ENCODE results near the gene SYK.

- TF ChIP-seq, protein P1, sequence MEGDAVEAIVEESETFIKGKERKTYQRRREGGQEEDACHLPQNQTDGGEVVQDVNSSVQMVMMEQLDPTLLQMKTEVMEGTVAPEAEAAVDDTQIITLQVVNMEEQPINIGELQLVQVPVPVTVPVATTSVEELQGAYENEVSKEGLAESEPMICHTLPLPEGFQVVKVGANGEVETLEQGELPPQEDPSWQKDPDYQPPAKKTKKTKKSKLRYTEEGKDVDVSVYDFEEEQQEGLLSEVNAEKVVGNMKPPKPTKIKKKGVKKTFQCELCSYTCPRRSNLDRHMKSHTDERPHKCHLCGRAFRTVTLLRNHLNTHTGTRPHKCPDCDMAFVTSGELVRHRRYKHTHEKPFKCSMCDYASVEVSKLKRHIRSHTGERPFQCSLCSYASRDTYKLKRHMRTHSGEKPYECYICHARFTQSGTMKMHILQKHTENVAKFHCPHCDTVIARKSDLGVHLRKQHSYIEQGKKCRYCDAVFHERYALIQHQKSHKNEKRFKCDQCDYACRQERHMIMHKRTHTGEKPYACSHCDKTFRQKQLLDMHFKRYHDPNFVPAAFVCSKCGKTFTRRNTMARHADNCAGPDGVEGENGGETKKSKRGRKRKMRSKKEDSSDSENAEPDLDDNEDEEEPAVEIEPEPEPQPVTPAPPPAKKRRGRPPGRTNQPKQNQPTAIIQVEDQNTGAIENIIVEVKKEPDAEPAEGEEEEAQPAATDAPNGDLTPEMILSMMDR (IDR thresholded peaks at IDR 0.05) = no peak
- TF ChIP-seq POLR2A (IDR thresholded peaks at IDR 0.05) = no peak
Observed at GRCh38 chr9:90821697-90822096, 20.1 kb downstream of the SYK start.
